SK-N-MC (cell line): ENCODE measurements around the gene NRDE2.

ENCODE experiments used
- EZH2 ChIP-seq: fragments of 200-600 bp; sonication (generic); IDR thresholded peaks from one replicate; pipeline ENCODE4 v1.6.1; 2017; ENCODE audit warnings: antibody characterized with exemption
- POLR2AphosphoS5 ChIP-seq: IDR thresholded peaks from 2 replicates; pipeline ENCODE4 v1.6.1; 2012; ENCODE audit warnings: mild to moderate bottlenecking, low read depth, low read length, borderline replicate concordance

- TF ChIP-seq POLR2AphosphoS5 (no peak), EZH2 (no peak)
Observed at GRCh38 chr14:90296641-90297040, 35.1 kb downstream of the NRDE2 start.
